ENCODE results near the gene TENM3.

- TF ChIP-seq POLR2AphosphoS5 (IDR thresholded peaks at IDR 0.05) (no peak), POLR2A (IDR thresholded peaks at IDR 0.05) (no peak)
- TF ChIP-seq, protein P1, sequence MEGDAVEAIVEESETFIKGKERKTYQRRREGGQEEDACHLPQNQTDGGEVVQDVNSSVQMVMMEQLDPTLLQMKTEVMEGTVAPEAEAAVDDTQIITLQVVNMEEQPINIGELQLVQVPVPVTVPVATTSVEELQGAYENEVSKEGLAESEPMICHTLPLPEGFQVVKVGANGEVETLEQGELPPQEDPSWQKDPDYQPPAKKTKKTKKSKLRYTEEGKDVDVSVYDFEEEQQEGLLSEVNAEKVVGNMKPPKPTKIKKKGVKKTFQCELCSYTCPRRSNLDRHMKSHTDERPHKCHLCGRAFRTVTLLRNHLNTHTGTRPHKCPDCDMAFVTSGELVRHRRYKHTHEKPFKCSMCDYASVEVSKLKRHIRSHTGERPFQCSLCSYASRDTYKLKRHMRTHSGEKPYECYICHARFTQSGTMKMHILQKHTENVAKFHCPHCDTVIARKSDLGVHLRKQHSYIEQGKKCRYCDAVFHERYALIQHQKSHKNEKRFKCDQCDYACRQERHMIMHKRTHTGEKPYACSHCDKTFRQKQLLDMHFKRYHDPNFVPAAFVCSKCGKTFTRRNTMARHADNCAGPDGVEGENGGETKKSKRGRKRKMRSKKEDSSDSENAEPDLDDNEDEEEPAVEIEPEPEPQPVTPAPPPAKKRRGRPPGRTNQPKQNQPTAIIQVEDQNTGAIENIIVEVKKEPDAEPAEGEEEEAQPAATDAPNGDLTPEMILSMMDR (IDR thresholded peaks at IDR 0.05) = no peak
These were observed 8.0 kb upstream of the TENM3 start for GRCh38 chr4:182235021-182235795.
